ENCODE data around the gene SPEF1.

Gene SPEF1

GRCh38 chr20:3804254-3804751 lies 23.1 kb upstream of the SPEF1 start:
- Histone ChIP-seq H4K20me1 (ENCODE audit: control insufficient read depth, insufficient read depth, low read depth, low read length) (no peaks in the 10 kb centered on the region), H3K36me3 (ENCODE audit: control insufficient read depth, low read length) (peaks cover 61% of the 10 kb centered on the region), H3K9me2 (replicated peaks; ENCODE audit: control insufficient read depth, low read length) (no peaks in the 10 kb centered on the region), H3K4me2 (ENCODE audit: low read length) (no peak overlapping the region), H3K27ac (ENCODE audit: low read depth, low read length) (no peak overlapping the region), H3K9me3 (ENCODE audit: control insufficient read depth, insufficient read depth, low read length) (no peaks in the 10 kb centered on the region), H3K27me3 (ENCODE audit: control insufficient read depth, low read length) (no peaks in the 10 kb centered on the region), H3K79me2 (ENCODE audit: control insufficient read depth, low read length) (no peaks in the 10 kb centered on the region; the same call in 1 of the 2 replicates), H3K4me1 (ENCODE audit: control insufficient read depth, low read length) (peaks cover 21% of the 10 kb centered on the region), H3K4me3 (ENCODE audit: low read length) (no peak overlapping the region), H3F3A (ENCODE audit: control insufficient read depth, insufficient read depth) (no peaks in the 10 kb centered on the region)
- TF ChIP-seq, protein P1, sequence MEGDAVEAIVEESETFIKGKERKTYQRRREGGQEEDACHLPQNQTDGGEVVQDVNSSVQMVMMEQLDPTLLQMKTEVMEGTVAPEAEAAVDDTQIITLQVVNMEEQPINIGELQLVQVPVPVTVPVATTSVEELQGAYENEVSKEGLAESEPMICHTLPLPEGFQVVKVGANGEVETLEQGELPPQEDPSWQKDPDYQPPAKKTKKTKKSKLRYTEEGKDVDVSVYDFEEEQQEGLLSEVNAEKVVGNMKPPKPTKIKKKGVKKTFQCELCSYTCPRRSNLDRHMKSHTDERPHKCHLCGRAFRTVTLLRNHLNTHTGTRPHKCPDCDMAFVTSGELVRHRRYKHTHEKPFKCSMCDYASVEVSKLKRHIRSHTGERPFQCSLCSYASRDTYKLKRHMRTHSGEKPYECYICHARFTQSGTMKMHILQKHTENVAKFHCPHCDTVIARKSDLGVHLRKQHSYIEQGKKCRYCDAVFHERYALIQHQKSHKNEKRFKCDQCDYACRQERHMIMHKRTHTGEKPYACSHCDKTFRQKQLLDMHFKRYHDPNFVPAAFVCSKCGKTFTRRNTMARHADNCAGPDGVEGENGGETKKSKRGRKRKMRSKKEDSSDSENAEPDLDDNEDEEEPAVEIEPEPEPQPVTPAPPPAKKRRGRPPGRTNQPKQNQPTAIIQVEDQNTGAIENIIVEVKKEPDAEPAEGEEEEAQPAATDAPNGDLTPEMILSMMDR (IDR thresholded peaks at IDR 0.05; ENCODE audit: low read depth, low read length, poor library complexity, severe bottlenecking): no peak
- TF ChIP-seq EZH2phosphoT487 (IDR thresholded peaks at IDR 0.05; ENCODE audit: borderline replicate concordance, low read length): no peak

DNA sequence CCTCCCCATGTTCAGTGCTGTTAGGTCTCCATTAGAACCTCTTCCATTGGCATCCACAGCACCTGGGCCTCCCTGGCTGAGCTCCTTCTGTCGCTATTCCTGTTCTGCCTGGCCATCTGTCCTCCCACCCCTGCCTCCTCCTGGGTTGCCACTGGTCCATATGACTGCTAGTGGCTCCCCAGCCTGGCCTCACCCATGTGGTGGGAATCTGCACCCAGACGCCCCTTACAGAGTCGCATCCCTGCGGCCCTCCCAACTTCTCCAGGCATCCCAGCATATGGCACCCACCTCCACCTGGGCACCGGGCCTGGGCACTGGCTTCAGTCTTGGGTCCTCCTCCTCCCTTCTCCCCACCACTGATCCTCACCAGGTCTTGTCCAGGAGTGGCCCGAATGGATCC lies 22.6 kb upstream of the SPEF1 start:
- Histone ChIP-seq H3K4me1 (ENCODE audit: control insufficient read depth, low read length) (peaks cover 25% of the 10 kb centered on the region), H3K79me2 (ENCODE audit: control insufficient read depth, low read length) (peaks cover 2% of the 10 kb centered on the region), H3F3A (ENCODE audit: control insufficient read depth, insufficient read depth) (peaks cover 3% of the 10 kb centered on the region; the same call in 1 of the 2 replicates), H3K27ac (ENCODE audit: low read depth, low read length) (no peak overlapping the region), H3K4me2 (ENCODE audit: low read length) (no peak overlapping the region), H3K36me3 (ENCODE audit: control insufficient read depth, low read length) (peaks cover 64% of the 10 kb centered on the region), H4K20me1 (ENCODE audit: control insufficient read depth, insufficient read depth, low read depth, low read length) (no peaks in the 10 kb centered on the region), H3K9me3 (ENCODE audit: control insufficient read depth, insufficient read depth, low read length) (no peaks in the 10 kb centered on the region), H3K4me3 (ENCODE audit: low read length) (no peak overlapping the region), H3K9me2 (replicated peaks; ENCODE audit: control insufficient read depth, low read length) (no peaks in the 10 kb centered on the region), H3K27me3 (ENCODE audit: control insufficient read depth, low read length) (no peaks in the 10 kb centered on the region)
- no peak for TF ChIP-seq EZH2phosphoT487 (IDR thresholded peaks at IDR 0.05; ENCODE audit: borderline replicate concordance, low read length)
- TF ChIP-seq, protein P1 (IDR thresholded peaks at IDR 0.05; ENCODE audit: low read depth, low read length, poor library complexity, severe bottlenecking): no peak

DNA sequence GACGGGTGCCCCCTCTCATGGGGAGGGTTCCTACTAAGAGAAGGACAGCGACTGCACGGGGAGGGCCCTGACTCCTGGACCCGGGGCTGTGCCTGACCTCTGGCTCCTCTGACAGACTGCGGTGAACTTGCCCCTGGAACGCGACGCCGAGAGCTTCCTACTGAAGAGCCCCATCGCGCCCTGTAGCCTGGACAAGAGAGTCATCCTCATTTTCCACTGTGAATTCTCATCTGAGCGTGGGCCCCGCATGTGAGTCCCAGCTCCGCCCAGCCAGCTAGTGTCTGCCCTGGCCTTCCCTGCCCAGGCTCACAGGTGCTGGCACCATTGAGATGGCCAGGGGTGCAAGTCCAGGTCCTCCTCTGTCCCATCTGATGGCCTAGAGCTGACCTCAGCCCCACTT lies 22.0 kb upstream of the SPEF1 start:
- Histone ChIP-seq H3K4me1 (ENCODE audit: control insufficient read depth, low read length) (peaks cover 31% of the 10 kb centered on the region), H3K4me3 (ENCODE audit: low read length) (no peak overlapping the region), H3F3A (ENCODE audit: control insufficient read depth, insufficient read depth) (peaks cover 9% of the 10 kb centered on the region; the same call in 1 of the 2 replicates), H3K27ac (ENCODE audit: low read depth, low read length) (no peak overlapping the region), H3K36me3 (ENCODE audit: control insufficient read depth, low read length) (peaks cover 70% of the 10 kb centered on the region), H3K9me2 (replicated peaks; ENCODE audit: control insufficient read depth, low read length) (no peaks in the 10 kb centered on the region), H3K79me2 (ENCODE audit: control insufficient read depth, low read length) (peaks cover 7% of the 10 kb centered on the region), H4K20me1 (ENCODE audit: control insufficient read depth, insufficient read depth, low read depth, low read length) (no peaks in the 10 kb centered on the region), H3K9me3 (ENCODE audit: control insufficient read depth, insufficient read depth, low read length) (no peaks in the 10 kb centered on the region), H3K4me2 (ENCODE audit: low read length) (no peak overlapping the region), H3K27me3 (ENCODE audit: control insufficient read depth, low read length) (no peaks in the 10 kb centered on the region)
- TF ChIP-seq EZH2phosphoT487 (IDR thresholded peaks at IDR 0.05; ENCODE audit: borderline replicate concordance, low read length): no peak
- TF ChIP-seq, protein P1 (IDR thresholded peaks at IDR 0.05; ENCODE audit: low read depth, low read length, poor library complexity, severe bottlenecking): no peak

All from DOHH2 (cell line).